GM12891 (cell line): ENCODE measurements around the gene PDIA5.

Experiments used
- SPI1 ChIP-seq: IDR thresholded peaks from 2 replicates; pipeline ENCODE4 v1.6.1; 2011; ENCODE audit warnings: low read depth, low read length, control low read depth
- TAF1 ChIP-seq: IDR thresholded peaks from 2 replicates; pipeline ENCODE4 v1.6.1; 2011; ENCODE audit warnings: low read depth, low read length, control low read depth

- no peak for TF ChIP-seq SPI1
- TF ChIP-seq TAF1: no peak
These were observed 37.7 kb downstream of the PDIA5 start for GRCh38 chr3:123104550-123104949.
